Measurements from ENCODE around the gene LILRA5.
"Not testable (repeated sequence)": the region's sequence is repeated elsewhere in the genome, so short reads cannot be mapped to it uniquely, and the experiment has no call there.

LILRA5 gene

DNA sequence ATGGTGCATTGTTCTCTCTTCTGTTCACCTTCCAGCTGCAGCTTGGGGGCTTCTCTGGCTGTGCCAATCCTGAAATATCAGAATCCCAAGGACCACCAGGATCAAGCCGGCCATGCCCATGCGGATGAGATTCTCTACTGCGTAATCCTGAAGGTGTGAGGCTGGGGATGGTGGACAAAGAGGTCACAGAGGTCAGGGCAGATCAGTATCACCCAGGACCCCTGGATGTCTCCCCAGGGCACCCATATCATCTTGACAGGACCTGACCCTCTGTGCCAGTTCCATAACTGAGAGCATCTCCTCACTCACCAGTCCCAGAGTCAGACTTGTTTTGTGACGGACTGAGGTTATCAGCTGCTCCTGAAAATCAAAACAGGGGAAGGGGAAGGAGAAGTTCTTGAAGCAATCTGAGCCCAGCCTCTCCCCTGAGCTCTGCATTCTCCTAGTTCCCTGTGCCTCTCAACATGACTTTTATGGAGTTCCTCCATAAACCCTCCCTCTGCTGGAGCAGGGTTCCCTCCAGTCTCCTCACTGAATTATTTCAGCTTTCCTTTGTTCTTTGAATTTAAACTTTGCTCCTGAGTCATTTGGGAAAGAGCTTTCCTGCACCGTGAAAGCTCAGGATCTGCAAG, 5.5 kb downstream of the LILRA5 start:
- H3K27ac Mint-ChIP-seq, result no peak overlapping the region
- CTCF ChIA-PET, result interaction anchor here (1.0 to 1.2 kb wide), 2 partner anchors 39 to 132 kb away, joined by 3 read pairs; no protein-coding TSS in a partner anchor
- no peaks in the 10 kb centered on the region for H3K9me3 Mint-ChIP-seq
- peaks cover 22% of the 10 kb centered on the region for H3K4me1 Mint-ChIP-seq
- no peaks in the 10 kb centered on the region for H3K36me3 Mint-ChIP-seq
- peaks cover 61% of the 10 kb centered on the region for H3K27me3 Mint-ChIP-seq
- no peak overlapping the region for H3K4me3 Mint-ChIP-seq
- no peak for DNase-seq

DNA sequence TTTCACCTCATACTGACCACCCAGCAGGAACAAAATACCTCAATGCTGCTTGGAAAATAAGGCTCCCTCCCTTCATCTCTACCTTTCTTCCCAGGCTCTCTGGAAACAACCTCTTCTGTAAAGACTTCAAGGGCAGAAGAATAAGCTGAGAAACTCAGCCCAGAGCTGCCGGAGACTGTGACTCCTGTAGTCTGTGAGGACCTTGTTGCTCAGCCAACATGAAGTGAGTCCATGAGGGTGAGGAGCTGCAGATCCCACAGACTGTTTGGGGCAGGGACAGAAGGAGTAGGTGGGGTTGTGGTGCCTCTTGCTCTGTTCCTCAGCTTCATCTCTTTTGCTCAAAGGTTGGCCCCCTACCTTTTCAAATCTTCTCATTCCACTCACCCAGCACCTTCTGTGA, 7.8 kb downstream of the LILRA5 start:
- H3K4me1 Mint-ChIP-seq, result peaks cover 25% of the 10 kb centered on the region
- no peak for DNase-seq
- no peak overlapping the region for H3K4me3 Mint-ChIP-seq
- CTCF ChIA-PET, result no interaction called here
- H3K27ac Mint-ChIP-seq, result no peak overlapping the region
- no peaks in the 10 kb centered on the region for H3K36me3 Mint-ChIP-seq
- peaks cover 51% of the 10 kb centered on the region for H3K27me3 Mint-ChIP-seq
- H3K9me3 Mint-ChIP-seq, result no peaks in the 10 kb centered on the region

DNA sequence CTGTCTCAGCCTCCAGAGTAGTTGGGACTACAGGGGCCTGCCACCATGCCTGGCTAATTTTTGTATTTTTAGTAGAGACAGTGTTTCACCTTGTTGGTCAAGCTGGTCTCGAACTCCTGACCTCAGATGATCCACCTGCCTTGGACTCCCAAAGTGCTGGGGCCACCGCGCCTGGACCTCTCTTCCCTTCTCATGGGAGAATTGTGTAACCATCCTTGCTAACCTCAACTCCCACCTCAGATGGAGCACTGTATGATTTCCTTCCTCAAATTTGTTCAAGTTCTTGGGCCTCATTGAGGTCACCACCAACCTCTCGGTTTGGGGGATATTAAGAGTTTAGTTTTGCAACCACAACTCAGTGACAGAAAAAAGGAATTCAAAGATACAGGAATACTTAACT, 10.7 kb downstream of the LILRA5 start:
- Mint-ChIP-seq H3K27me3 (peaks cover 60% of the 10 kb centered on the region), H3K36me3 (no peaks in the 10 kb centered on the region), H3K9me3 (no peaks in the 10 kb centered on the region), H3K4me1 (peaks cover 25% of the 10 kb centered on the region), H3K27ac (no peak overlapping the region), H3K4me3 (no peak overlapping the region)
- CTCF ChIA-PET, result no interaction called here
- no peak for DNase-seq

DNA sequence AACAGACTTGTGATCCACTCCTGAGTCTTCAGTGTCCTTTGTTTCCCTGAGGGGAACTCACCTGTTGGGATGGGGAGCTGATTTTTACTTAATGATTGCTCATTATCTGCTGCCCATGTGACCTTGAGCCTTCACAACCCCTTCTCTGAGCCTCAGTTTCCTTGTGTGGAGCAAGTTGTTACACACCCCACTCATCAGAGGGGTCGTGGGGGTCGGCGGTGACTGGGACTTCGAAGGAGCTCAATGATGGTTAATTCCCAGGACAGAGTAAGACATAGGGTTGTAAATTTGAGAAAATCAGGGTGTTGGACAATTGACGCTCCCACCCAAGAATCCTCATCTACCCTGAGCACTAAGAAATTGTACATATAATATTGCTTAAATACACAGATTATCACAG, 13.5 kb downstream of the LILRA5 start:
- no peak for DNase-seq
- CTCF ChIA-PET, result interaction anchor here (3.8 kb wide), 1 partner anchor 34 kb away, joined by 16 read pairs; no protein-coding TSS in a partner anchor
- no peaks in the 10 kb centered on the region for H3K36me3 Mint-ChIP-seq
- H3K9me3 Mint-ChIP-seq, result no peaks in the 10 kb centered on the region
- H3K27me3 Mint-ChIP-seq, result peaks cover 36% of the 10 kb centered on the region
- no peak overlapping the region for H3K4me3 Mint-ChIP-seq
- peaks cover 17% of the 10 kb centered on the region for H3K4me1 Mint-ChIP-seq
- no peak overlapping the region for H3K27ac Mint-ChIP-seq

DNA sequence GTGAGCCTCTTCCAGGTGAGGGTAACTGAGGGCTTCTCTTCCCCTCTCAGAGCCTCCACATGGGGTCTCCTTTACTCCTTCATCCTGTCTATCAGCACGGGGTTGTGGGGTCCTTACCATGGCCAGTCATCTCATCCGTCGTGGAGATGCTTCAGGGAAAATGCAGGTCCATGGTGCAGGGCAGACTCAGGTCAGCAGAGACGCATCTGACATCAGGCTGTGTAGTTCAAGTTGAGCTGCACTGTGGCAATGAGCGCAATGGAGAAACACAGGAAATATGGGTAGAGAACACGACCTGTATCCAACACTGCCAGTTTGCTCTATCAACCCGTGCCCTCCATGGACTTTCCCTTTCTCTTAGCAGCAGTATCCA, 13.9 kb downstream of the LILRA5 start:
- Mint-ChIP-seq H3K27ac (no peak overlapping the region), H3K36me3 (no peaks in the 10 kb centered on the region)
- CTCF ChIA-PET, result interaction anchor here (3.8 kb wide), 1 partner anchor 33 kb away, joined by 16 read pairs; no protein-coding TSS in a partner anchor

DNA sequence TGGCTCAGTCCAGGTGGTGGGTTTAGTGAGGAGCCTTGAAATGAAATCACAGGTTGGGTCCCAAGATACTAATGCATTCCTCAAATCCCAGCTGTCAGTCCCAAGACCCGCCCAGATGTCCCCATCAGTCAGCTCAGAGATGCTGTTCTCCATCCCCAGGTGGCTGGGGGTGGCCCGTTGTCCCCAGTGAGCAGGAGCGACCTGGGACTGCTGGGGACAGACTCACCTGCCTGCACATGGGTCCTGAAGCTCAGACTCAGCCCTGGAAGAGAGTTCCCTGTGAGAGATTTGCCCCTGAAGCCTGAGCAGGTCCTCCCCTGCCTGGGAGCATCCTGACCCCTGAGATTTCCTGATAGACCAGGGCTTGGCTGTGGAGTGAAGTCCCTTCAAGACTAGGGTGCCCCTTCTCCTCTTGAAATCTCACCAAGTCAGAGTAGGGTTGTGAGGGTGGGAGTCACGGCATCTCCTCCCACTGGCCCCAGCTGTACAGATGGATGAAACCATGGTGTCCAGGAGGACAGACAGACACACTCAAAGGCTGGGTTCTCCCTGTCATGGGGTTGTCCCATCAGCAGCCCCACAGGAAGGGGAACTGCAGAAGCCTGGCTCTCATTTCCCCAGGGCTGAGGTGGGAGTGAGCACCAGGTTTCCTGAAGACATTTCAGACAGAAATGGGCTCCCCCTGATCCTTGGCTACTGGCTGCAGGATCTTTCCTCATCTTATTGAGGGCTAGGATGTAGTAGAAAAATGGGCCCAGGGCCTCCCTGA, 14.4 kb downstream of the LILRA5 start:
- H3K4me3 Mint-ChIP-seq, result no peak overlapping the region
- H3K36me3 Mint-ChIP-seq, result no peaks in the 10 kb centered on the region
- CTCF ChIA-PET, result interaction anchor here (3.8 kb wide), 1 partner anchor 33 kb away, joined by 16 read pairs; no protein-coding TSS in a partner anchor
- H3K27ac Mint-ChIP-seq, result no peak overlapping the region
- peaks cover 7% of the 10 kb centered on the region for H3K4me1 Mint-ChIP-seq
- DNase-seq, result no peak
- peaks cover 42% of the 10 kb centered on the region for H3K27me3 Mint-ChIP-seq
- no peaks in the 10 kb centered on the region for H3K9me3 Mint-ChIP-seq

More for the DNA sequence above, 13.9 kb downstream of the LILRA5 start:
- Mint-ChIP-seq H3K27me3 (peaks cover 37% of the 10 kb centered on the region), H3K4me1 (peaks cover 13% of the 10 kb centered on the region), H3K4me3 (no peak overlapping the region), H3K9me3 (no peaks in the 10 kb centered on the region)
- no peak for DNase-seq

DNA sequence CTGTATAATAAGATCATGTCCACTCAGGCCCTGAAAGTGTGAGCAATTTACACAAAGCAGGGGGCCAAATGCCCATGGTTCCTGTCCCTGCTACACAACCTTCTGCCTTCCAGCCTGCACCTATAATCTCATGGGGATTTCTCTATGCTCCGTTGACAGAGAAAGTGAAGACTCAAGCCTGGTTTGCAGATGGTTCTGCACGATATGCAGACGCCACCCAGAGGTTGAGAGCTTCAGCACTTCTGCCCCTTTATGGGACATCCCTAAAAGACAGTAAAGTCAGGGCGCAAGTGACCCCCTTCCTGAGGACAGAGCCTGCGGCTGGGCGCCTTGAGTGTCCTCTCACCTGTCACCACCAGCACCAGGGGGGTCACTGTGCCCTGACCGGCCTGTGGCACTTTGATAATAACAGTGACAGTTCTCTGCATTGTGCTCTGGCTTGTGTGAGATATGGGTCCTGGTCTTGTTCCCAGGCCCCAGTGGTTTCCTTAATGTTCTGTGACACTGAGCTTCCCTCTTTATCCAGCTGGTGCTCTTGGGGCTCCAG, 15.1 kb downstream of the LILRA5 start:
- no peaks in the 10 kb centered on the region for H3K36me3 Mint-ChIP-seq
- DNase-seq, result no peak
- peaks cover 2% of the 10 kb centered on the region for H3K4me1 Mint-ChIP-seq
- no peak overlapping the region for H3K4me3 Mint-ChIP-seq
- H3K27ac Mint-ChIP-seq, result no peak overlapping the region
- H3K27me3 Mint-ChIP-seq, result peaks cover 49% of the 10 kb centered on the region
- H3K9me3 Mint-ChIP-seq, result no peaks in the 10 kb centered on the region
- CTCF ChIA-PET, result interaction anchor here (3.8 kb wide), 1 partner anchor 32 kb away, joined by 16 read pairs; no protein-coding TSS in a partner anchor

DNA sequence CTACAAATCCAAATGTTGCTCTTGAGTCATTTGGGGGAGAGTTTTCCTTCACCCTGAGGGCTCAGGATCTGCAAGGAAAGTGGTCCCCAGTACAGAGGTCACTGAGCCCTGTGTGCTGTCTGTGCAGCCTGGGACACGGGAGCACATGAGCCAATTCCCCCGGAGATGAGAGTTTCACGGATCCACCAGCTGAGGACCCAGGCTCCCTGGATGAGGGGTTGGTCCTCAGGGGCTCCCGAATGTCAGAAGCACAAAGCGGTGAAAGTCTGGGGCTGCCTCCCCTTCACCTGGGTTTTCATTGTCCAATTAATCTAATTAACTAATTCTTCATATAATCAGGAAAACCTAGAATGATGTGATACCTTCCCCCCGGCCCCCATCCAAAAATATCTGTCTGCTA, 18.4 kb downstream of the LILRA5 start:
- CTCF ChIA-PET, result no interaction called here

DNA sequence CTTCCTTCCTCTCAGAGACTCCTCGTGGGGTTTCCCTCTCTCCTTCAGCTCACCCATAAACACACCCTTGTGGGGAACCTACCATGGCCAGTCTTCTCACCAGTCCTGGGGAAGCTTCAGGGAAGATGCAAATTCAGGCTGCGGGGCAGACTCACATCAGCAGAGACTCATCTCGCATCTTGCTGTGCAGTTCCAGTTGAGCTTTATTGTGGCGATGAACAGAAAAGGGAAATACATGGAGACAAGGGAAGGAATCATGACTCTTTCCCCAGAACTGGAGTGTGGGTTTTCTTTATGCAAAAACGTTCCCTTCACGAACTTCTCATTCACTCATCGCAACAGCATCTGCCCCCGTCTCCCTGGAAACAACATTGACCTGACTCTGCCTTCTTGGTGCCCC, 23.8 kb downstream of the LILRA5 start:
- H3K4me1 Mint-ChIP-seq, result not testable (repeated sequence)

More for the DNA sequence above, 18.4 kb downstream of the LILRA5 start:
- H3K4me3 Mint-ChIP-seq, result no peak overlapping the region
- peaks cover 37% of the 10 kb centered on the region for H3K27me3 Mint-ChIP-seq
- no peak for DNase-seq
- no peak overlapping the region for H3K27ac Mint-ChIP-seq
- H3K36me3 Mint-ChIP-seq, result no peaks in the 10 kb centered on the region
- no peaks in the 10 kb centered on the region for H3K9me3 Mint-ChIP-seq
- no peaks in the 10 kb centered on the region for H3K4me1 Mint-ChIP-seq

DNA sequence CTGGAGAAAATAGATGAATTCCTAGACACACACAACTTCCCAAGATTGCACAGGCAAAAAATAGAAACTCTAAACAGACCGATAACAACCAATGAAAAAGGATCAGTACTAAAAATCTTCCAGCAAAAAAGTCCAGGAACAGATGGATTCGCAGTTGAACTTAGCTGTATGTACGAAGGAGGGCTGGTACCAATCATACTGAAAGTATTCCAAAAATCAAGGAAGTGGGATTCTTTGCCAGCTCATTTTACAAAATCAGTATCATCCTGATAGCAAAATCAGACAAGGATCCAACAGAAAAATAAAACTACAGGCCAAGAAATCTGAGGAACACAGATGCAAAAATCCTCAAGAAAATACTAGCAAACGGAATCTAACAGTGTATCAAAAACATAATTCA, 25.5 kb downstream of the LILRA5 start:
- Mint-ChIP-seq H3K4me1 (peaks cover 10% of the 10 kb centered on the region), H3K4me3 (no peak overlapping the region), H3K27me3 (peaks cover 44% of the 10 kb centered on the region), H3K27ac (no peak overlapping the region), H3K36me3 (no peaks in the 10 kb centered on the region), H3K9me3 (no peaks in the 10 kb centered on the region)
- CTCF ChIA-PET, result no interaction called here
- no peak for DNase-seq

More for the DNA sequence above, 23.8 kb downstream of the LILRA5 start:
- peaks cover 39% of the 10 kb centered on the region for H3K27me3 Mint-ChIP-seq
- H3K27ac Mint-ChIP-seq, H3K4me3 Mint-ChIP-seq, CTCF ChIA-PET, H3K9me3 Mint-ChIP-seq, H3K36me3 Mint-ChIP-seq, DNase-seq: not testable (repeated sequence)

DNA sequence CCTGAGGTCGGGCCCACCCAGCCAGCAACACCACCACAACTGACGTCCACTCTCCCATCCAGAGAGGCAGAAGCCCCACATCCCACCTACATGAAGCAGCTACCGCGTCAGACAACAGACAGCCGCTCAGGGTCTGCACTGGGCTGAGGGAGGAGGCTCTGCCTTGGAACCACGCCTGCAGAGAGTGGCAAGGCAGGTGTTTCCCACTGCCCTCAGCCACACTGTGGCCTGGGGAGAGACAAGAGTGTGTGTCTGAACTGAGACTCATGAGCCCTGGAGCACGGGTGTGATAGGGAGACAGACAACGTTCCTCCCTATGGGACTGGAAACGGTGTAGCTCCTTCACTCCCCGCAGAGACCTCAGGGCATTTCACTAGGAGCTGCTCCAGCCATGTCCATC, 26.7 kb downstream of the LILRA5 start:
- DNase-seq, H3K27ac Mint-ChIP-seq, H3K36me3 Mint-ChIP-seq, H3K4me3 Mint-ChIP-seq, CTCF ChIA-PET, H3K9me3 Mint-ChIP-seq: not testable (repeated sequence)
- Mint-ChIP-seq H3K27me3 (peaks cover 55% of the 10 kb centered on the region), H3K4me1 (peaks cover 13% of the 10 kb centered on the region)

DNA sequence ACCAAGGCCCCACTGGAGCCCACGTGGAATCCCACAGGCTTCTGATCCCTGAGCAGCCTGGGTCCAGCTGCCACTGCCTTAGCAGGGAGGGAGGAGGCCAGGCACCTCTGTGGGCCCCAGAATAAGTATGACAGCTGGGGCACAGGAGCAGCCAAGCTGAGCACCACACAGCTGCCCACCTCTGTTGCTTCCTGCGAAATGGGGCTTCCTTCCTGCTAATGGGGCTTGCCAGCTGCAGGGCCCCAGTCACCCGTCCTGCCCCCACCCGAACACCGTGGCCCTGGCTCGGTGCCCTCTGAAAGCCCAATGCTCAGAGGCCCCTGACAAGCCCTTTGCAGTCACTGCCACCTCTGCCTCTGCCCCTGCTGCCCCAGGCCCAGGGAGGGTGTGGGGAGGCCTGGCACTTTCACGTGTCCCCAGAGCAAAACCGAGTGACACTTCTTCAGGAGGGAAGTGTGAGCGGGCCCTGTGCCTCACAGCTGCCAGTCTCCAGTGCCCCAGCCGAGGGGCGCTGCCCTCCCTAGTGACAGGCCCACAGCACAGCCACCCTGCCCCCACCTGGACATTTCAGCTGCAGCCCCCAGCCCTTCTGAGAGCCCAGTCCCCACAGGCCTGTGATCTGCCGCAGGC, 27.4 kb downstream of the LILRA5 start:
- peaks cover 13% of the 10 kb centered on the region for H3K4me1 Mint-ChIP-seq
- H3K27ac Mint-ChIP-seq, H3K9me3 Mint-ChIP-seq, CTCF ChIA-PET, H3K36me3 Mint-ChIP-seq, H3K4me3 Mint-ChIP-seq, DNase-seq: not testable (repeated sequence)
- peaks cover 62% of the 10 kb centered on the region for H3K27me3 Mint-ChIP-seq

DNA sequence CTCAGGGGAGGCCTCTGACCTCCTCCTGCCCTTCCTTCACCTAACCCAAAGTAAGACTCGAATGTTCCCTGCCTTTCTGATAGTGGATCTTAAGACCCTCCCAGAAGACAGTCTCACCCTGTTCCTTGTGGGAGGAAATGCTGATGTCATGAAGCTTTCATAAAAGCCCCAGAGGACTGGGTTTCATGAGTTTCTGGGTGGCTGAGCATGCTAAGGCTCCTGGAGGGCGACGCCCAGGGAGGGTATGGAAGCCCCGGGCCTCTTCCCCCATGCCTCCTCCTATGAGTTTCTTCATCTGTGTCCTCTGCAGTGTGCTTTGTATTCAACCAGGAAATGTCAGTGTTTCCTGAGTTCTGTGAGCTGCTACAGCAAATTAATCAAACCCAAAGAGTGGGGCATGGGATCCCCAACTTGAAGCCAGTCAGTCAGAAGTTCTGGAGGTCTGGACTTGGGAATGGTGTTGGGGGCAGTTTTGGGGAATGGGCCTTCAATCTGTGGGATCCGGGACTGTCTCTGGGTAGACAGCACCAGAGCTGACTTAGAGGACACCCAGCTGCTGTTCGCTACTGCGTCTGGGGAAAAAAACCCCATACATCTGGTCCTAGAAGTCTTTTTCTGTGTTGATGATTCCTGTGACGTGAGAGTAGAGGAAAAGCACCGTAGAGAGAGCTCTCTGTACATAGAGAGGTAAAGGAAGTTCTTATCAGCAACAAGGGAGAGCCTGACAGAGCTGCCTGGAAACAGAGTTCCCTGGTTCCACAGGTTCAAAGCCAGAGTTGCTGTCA, 30.1 kb downstream of the LILRA5 start:
- Mint-ChIP-seq H3K9me3 (no peaks in the 10 kb centered on the region), H3K4me3 (no peak overlapping the region), H3K27me3 (peaks cover 78% of the 10 kb centered on the region), H3K27ac (no peak overlapping the region), H3K4me1 (peaks cover 13% of the 10 kb centered on the region), H3K36me3 (no peaks in the 10 kb centered on the region)
- CTCF ChIA-PET, result interaction anchor here (0.6 to 1.2 kb wide), 2 partner anchors 16 to 185 kb away, joined by 3 to 5 read pairs; no protein-coding TSS in a partner anchor
- DNase-seq, result no peak

DNA sequence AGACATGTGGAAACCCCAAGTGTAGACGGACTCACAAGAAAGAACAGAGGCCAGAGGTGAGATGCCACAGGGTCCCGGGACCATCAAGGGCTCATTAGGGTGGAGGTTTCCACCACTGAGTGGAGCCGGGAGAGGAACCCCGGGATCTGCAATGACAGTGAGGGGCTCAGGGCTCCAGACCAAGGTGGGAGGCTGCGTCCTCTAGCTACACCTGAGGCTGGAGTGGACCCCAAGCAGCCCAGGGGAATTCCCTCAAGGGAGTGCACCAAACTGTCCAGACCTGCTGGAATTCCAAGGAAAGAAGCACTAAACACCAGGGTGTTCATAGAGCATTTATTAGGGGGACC, 31.3 kb downstream of the LILRA5 start:
- Mint-ChIP-seq H3K4me1 (peaks cover 13% of the 10 kb centered on the region), H3K27me3 (peaks cover 75% of the 10 kb centered on the region)
- H3K9me3 Mint-ChIP-seq, CTCF ChIA-PET, H3K27ac Mint-ChIP-seq, DNase-seq, H3K4me3 Mint-ChIP-seq, H3K36me3 Mint-ChIP-seq: not testable (repeated sequence)
